RCC 7860 (cell line): ENCODE measurements around the gene KRT9.
"Not testable (repeated sequence)": the region's sequence is repeated elsewhere in the genome, so short reads cannot be mapped to it uniquely, and the experiment has no call there.

Source experiments
- DNase-seq: peaks from one replicate; pipeline ENCODE4 v3.0.0-alpha.2; 2015; ENCODE audit warnings: low spot score
- FAIRE-seq: peaks from 2 replicates; lab custom pipeline; 2012; peaks lifted over from hg19 to GRCh38; lab: Jason Lieb, UNC

KRT9 gene

DNA sequence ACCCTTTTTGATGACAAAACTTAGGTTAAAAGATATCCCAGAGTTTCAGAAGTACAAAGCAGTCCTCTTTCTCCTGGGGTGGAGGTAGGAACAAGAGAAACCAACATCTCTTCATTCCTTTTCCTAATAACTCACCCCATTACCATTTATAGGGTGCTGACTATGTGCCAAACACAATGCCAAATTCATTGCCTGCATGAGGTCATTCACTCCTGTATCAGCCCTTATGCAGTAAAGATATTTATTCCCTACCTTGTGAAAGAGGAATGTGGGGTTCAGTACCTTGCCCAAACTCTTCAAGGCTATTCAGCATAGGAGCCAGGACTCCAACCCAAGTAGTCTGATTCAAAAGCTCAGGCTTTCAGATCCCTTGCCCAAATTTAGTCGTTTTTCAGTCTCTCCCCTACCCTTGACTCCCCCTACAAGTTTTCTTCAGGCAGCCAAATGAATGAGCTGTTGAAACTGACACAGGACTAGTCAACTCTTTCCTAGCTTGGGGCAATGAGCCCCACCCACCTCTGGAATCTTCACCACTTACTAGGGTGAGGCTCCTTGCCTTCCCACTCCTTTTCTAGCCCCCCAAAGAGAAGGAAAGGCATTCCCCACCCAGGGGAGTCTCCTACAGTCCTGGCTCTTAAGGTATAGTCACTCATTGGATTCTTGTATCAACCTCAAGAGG, 9.0 kb upstream of the KRT9 start:
- FAIRE-seq, result no peak

DNA sequence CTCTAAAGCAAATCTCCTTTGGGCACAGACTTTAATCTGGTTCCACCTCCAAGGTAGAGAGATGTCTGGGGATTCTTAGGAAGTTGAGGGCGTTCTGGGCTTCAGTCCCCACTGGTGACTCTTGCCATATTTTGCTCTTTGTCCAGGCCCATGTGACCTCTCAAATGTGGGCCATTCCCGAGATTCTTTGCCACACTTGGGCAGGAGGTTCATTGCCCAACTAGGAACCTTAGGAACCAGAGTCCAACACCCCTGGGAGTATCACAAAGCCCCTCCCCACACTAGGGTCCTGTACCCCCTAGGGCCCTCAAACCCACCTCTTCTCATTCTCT, 8.4 kb upstream of the KRT9 start:
- no peak for FAIRE-seq

More for the DNA sequence above, 9.0 kb upstream of the KRT9 start:
- DNase-seq, result no peak

DNA sequence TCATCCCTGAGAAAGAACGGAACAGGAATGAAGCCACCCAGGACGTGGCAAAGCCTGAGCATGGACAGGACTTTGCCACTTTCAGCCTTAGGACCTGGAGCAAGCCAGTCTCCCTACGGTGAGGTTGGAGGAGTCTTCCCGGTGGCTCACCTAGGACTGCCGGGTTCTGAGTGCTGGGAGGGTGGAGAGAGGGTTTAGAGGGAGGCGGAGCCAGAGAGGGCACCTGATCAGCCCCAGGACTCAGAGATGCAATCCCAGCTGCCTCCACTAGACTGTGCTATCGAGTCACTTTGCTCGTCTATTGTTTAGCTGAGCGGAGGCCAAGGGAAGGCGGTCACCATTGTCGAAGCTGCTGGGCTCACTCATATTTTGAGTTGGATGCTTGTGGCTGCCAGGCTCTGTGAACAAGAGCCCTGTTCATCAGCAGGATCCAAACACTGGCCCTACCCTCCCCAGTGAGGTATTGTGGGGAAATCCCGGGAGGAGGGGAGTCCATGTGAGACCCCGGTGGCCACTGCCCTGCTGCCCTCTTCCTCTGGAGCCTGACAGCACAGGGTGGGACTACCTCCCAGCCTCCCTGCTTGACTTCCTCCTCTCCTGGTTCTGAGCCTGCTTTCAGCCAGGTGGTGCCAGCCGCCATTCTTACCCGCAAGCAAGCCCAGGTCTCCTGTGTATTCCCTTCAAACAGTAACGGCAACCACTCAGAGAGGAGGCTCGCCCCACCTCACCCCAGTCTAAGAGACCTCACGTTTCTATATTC, 7.8 kb upstream of the KRT9 start:
- FAIRE-seq (no peak), DNase-seq (peak; percentile 39)

More for the DNA sequence above, 8.4 kb upstream of the KRT9 start:
- DNase-seq, result no peak

DNA sequence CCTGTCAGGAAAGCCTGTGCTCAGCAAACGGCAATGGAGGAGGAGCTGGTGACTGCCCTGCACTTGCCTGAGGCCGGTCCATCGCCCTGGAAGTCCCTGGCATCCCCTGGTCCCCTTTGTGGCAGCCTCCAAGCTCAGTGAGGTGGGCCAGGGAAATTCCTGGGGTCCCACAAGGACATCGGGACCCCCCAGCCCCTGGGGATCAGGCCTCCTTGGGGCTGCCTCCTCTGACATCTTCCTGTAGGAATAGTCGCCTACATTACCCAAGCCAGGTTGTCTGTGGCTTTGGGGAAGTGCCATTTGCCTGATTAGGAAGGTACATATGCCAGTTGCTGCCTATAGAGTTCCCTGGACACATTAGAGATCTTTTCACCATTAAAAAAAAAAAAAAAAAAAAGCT, 7.1 kb upstream of the KRT9 start:
- DNase-seq (no peak), FAIRE-seq (no peak)

DNA sequence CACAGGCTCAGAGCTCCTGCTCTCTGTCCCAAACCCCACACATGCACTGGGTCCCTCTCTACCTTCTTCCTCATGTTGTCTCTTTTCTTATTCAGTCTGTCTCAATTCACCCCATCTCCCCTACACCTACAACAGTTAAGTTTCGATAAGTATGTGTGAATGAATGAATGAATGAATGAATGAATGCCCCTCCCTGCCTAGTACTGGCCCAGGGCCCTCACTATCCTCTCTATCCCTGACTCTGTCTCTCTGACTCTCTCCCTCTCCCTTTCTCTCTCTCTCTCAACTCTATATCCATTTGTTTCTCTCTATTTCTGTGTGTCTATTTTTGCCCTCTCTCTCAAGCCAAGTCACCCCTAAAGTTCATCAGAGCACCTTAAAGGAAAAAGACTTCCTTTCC, 6.7 kb upstream of the KRT9 start:
- no peak for FAIRE-seq
- DNase-seq, result no peak

DNA sequence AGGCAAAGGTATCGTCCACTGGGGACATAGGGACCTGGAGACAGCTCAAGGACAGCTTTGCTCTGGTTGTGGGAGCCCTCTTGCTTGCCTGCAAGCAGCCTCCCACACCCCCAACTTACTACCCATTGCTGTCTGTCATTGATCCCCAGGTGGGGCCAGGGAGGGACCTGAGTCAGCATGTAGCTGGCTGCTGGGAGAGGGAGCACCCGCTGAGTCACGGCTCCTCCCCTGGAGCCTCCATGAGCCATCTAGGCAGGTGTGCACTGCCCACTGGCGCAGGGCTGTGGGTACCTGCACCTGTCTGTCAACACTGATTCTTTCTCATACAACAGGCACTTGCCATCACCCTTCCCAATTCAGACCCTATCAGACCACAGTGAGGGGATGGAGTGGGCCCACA, 4.9 kb upstream of the KRT9 start:
- DNase-seq, FAIRE-seq: not testable (repeated sequence)

DNA sequence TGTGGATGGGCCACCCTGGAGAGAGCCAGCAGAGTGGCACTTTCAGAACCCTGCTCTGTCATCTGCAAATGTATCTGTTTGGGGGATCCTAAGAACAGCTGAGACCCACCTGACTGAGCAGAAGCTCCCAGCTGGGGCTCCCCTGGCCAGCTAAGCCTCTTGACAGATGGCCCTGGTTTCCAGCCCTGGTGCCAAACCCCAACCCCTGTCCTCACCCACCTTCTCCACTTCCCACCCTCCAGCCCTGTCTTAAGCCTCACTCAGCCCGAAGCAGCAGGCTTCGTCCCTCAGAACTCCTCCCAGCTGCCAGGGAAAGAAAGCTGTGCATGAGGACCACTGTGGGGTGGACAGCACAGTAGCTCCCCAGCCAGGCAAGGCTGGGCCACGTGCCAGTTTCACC, 3.5 kb upstream of the KRT9 start:
- DNase-seq, result no peak
- FAIRE-seq, result no peak

DNA sequence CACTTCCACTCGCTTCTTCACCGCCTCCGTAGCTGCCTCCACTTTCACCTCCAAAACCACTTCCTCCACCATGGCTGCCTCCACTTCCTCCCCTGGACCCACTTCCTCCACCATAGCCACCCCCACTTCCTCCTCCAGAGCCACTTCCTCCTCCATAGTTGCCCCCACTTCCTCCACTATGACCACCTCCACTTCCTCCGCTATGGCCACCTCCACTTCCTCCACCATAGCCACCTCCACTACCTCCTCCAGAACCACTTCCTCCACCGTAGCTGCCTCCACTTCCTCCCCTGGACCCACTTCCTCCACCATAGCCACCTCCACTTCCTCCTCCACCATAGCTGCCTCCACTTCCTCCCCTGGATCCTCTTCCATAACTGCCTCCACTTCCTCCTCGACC, 4.5 kb downstream of the KRT9 start:
- FAIRE-seq (no peak), DNase-seq (no peak)

DNA sequence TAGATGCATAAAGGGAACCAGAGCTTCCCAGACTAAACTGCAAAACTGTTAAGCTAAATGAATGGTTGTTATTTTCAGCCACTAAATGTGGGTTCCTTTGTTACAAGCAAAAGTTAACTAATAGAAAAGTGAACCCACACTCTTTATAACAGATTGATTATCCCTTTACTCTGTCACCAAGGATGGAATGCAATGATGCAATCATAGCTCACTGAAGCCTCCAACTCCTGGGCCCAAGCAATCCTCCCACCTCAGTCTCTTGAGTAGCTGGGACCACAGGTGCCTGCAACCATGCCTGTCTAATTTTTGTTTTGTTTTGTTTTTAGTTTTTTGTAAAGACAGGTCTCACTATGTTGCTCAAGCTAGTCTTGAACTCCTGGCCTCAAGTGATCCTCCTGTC, 6.5 kb downstream of the KRT9 start:
- FAIRE-seq (no peak), DNase-seq (no peak)

DNA sequence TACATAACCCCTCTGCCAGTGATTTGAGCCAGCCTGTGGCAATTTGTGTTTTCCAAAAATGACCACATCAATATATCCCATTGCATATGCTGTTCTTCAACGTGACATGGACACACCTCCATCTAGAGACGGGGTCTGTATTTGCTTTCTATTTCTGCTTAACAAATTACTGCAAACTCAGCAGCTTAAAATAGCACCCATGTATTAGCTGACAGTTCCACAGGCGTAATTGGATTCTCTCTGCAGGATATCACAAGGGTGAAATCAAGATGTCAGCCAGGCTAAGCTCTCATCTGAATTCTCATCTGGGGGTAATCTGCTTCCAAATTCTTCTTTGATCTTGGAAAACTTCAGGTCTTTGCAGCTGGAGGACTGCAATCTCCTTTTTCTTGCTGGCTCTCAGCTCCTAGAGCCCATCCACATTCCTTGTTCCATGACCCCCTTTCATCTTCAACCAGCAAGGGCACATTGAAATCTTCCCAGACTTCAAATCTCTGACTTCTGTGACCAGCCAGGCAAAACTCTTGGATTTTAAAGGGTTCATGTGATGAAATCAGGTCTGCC, 8.2 kb downstream of the KRT9 start:
- DNase-seq (no peak), FAIRE-seq (no peak)

DNA sequence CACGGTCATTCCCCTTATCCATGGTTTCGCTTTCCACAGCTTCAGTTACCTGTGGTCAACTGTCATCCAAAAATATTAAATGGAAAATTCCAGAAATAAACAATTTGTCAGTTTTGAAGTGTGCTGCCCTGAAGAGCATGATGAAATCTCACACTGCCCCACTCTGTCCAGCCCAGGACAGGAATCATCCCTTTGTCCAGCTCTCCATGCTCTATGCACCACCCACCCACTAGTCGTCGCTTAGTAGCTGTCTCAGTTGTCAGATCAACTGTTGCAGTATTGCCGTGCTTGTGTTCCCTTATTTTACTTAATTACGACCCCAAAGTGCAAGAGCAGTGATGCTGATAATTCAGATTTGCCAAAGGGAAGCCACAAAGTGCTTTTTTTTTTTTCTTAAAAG, 10.3 kb downstream of the KRT9 start:
- FAIRE-seq, result no peak
- no peak for DNase-seq

DNA sequence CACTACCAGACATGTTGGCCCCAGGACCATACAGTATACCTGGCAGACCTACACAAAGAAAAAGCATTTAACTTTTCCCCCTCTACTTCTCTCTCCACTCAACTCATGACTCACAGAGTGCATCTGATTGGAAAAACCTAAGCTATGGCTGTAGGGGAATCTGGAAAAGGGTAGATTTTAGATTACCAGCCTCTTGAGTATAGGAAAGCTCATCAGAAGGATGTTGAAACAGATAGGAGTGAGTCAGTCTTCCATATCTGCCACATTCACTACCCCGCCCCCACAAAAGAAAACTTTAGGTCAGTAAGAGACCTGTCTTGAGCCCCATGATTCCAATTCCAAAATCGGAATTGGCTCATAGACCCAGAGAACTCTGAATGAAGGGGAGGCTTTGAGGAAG, 12.3 kb downstream of the KRT9 start:
- DNase-seq (no peak), FAIRE-seq (no peak)

DNA sequence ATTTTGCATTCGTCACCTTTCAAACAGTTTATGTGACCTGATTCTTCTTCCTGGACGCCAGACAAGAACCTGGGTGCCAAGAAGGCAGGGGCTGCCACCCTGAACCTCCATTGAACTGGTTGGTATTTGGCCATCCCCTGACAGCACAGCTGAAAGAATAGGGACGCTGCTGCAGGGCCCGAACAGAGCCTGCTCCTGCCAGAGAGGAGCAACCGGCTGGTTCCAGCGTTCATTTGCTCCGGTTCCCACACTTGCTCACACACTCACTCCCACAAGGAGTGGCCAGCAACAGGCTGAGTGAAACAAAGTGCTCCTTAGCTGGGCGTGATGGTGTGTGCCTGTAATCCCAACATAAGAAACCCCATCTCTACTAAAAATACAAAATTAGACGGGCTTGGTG, 14.9 kb downstream of the KRT9 start:
- no peak for FAIRE-seq
- DNase-seq, result no peak

DNA sequence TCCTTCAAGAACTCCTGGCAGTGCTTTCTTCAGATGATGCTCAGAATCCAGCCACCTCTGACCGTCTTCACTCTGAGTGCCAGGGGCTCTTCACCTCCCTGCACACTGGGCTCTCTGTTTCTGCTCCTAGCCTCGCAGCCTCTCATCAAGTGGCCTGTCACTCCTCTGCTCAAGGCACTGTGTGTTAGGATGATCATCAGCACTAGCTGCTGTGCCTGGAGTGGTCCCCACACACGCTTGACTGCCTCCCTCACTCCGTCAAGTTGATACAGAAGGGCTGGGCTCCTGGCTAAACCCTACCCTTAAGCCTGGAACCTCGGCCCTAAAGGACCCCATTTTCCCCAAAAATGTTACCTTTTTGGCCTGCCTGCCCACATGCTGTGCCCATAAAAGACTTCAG, 15.6 kb downstream of the KRT9 start:
- FAIRE-seq, result no peak
- DNase-seq, result no peak

DNA sequence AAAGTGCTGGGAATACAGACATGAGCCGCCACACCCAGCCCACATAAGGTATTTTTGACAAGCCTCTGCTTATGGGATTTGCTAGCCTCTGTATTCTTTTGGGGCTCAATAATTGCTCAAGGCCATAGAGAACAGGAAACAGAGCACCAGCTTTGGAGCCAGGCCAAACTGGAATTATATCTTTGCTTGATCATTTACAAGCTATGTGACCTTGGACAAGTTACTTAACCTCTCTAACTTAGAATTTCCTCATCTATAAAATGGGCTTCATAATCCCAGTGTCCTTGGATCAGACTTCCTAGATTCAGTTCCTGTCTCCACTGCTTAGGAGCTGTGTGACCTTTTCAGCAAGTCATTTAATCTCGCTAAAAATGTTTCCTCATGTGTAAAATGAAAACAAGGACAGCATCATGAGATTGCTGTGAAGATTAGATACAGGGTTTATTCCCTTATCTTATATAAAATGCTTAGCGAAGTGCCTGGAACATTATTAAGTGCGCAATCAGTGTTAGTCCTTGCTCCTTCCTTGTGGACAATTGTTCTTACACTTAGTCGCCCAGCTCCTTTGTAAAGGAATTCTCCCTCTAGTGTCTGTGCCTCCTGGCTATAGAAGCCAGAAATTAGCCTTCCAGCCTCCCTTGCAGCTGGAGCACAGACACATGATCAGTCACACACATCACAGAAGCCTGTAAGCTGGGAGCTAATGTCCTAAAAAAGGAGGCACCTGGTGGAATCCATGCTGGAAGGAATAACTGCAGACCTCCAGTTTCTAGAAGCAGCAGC, 16.6 kb downstream of the KRT9 start:
- DNase-seq, result no peak

DNA sequence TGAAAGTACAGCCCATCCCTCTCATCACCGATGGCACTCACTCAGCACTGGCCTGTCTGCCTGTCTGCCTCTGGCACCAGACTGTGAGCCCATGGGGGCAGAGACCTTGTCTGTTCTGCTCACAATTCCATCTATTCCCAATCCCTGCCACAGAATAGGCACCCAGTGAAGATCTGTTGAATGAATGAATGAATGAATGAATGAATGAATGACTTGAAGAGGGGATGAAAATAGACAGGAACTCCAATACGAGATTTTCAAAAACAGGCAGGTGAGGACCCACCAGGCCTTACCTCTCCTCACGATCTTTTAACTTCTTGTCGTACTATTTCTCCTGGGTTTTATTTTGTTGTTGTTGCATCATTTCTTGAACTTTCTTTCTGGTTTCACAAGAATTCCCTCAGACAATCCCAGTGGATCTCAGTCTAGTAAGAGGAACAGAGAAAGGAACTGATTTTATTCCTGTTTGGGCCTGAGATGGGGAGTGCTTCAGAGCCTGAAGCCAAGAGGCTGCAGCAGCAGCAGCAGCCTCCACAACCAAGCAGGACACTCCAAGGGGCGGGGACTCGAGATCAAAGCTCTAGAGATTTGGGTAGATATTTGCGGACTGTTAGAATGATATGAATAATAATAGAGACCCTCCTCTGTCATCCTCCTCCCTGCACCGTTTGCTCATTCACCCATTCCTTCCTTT, 17.7 kb downstream of the KRT9 start:
- no peak for FAIRE-seq
- DNase-seq, result no peak

More for the DNA sequence above, 16.6 kb downstream of the KRT9 start:
- no peak for FAIRE-seq

DNA sequence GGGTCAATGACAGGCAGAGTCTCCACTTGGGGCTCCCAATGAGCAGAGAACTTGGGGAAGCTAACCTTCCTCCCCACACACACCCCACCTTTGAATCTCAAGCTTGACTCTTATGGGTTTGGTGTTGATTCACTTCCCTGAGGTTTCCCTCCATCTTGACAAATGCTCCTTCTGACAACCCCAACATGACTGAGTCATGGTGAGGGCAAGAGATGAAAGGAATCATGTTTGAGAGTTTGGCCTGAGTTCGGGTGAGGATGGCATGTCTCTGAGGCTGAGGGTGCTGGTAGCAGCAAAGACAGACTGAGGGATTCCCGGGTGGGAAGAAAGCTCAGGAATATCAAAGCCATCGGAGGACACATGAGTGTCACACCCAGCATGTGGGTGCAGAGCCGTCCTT, 18.7 kb downstream of the KRT9 start:
- FAIRE-seq, result no peak
- DNase-seq, result no peak

DNA sequence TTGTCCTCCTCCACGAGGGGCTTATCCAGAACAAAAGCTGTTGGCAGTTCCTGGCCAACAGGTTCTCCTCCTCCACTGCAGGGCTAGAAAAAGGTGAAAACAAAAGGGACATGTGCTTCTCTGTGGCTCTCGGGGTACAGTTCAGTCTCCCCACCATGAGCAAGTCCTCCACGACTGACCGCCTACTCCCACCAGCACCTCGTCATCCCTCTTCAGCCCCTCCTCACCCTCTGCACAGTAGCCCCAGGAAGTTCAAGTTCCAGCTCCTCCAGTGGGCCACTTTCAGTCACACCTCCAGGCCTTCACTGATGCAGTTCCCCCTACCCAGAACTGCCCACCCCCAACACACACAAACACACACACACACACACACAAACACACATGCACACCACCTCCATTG, 19.4 kb downstream of the KRT9 start:
- DNase-seq, result no peak
- FAIRE-seq, result no peak

DNA sequence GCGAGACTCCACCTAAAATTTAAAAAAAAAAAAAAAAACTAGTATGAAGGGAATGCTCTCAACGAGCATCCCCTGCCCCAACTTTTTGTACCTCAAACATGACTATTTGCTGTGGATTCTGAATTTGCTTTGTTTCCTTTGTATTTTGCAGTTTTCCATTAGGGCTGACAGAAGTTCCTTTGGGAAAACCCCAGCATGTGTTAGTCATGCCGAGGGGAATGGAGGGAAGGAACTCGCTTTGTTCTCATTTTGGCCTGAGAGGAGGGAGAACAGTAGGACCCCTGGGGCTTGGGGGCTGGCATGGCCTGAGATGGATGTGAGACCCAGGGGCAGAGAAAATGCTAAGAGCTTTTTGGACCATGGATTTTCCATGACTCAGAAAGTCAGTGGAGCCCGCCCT, 20.5 kb downstream of the KRT9 start:
- no peak for FAIRE-seq
- no peak for DNase-seq

DNA sequence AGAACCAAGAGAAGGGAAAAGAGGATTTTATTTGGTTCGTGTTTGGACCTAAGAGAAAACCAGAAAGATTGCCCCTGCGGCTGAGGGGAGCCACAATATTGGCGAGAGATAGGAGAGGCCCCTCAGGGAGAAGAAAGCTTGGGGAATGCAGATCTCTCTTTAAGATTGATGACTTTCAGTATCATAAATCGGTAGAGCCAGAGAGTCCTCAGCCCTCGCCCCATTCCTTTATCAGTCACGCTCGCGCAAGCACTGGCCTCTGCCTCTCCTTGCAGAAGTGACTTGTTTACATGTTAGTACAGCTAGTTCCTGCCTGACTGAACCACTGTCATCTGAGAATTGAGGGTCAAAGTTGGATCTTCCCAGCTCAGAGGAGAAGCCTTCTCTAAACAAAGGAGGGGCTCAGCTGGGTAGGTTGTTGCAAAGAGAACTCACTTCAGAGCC, 22.2 kb downstream of the KRT9 start:
- FAIRE-seq (no peak), DNase-seq (no peak)
